Germinal center (tissue), 1 donor: ENCODE measurements around the gene LRRC73.
"Not testable (repeated sequence)": the region's sequence is repeated elsewhere in the genome, so short reads cannot be mapped to it uniquely, and the experiment has no call there.

Experiments
- DNase-seq: peaks from one replicate; pipeline ENCODE4 v3.0.0; 2012; ENCODE audit warnings: mixed read lengths, low spot score

Gene LRRC73

GRCh38 chr6:43509984-43510826 lies at the start of gene LRRC73:
LRRC73 (minus strand) TSS chr6:43510346; CDS start chr6:43509785, 561 bp downstream.
- DNase-seq, result peak; percentile 77

GRCh38 chr6:43559328-43559727 lies 49.2 kb upstream of the LRRC73 start:
- DNase-seq, result no peak

GRCh38 chr6:43557620-43558019 lies 47.5 kb upstream of the LRRC73 start:
- not testable (repeated sequence) for DNase-seq

- no peak for DNase-seq
Measured at GRCh38 chr6:43547222-43547621, 37.1 kb upstream of the LRRC73 start.

GRCh38 chr6:43544461-43544860 lies 34.3 kb upstream of the LRRC73 start:
- DNase-seq, result no peak

- no peak for DNase-seq
Measured at GRCh38 chr6:43541774-43542471, 31.8 kb upstream of the LRRC73 start.

GRCh38 chr6:43540507-43540906 lies 30.4 kb upstream of the LRRC73 start:
- DNase-seq, result no peak

GRCh38 chr6:43539409-43539808 lies 29.3 kb upstream of the LRRC73 start:
- DNase-seq, result not testable (repeated sequence)

- not testable (repeated sequence) for DNase-seq
Measured at GRCh38 chr6:43538986-43539385, 28.8 kb upstream of the LRRC73 start.

GRCh38 chr6:43532201-43532600 lies 22.1 kb upstream of the LRRC73 start:
- DNase-seq, result no peak

- no peak for DNase-seq
Measured at GRCh38 chr6:43524483-43524961, 14.4 kb upstream of the LRRC73 start.

- DNase-seq, result no peak
Measured at GRCh38 chr6:43523284-43523683, 13.1 kb upstream of the LRRC73 start.

GRCh38 chr6:43522547-43523261 lies 12.6 kb upstream of the LRRC73 start:
- DNase-seq, result no peak

- DNase-seq, result no peak
Measured at GRCh38 chr6:43521836-43522235, 11.7 kb upstream of the LRRC73 start.

- DNase-seq, result no peak
Measured at GRCh38 chr6:43520097-43520496, 10.0 kb upstream of the LRRC73 start.

- no peak for DNase-seq
Measured at GRCh38 chr6:43517505-43518357, 7.6 kb upstream of the LRRC73 start.

GRCh38 chr6:43516697-43517504 lies 6.8 kb upstream of the LRRC73 start, which contains the start of the genes POLR1C and YIPF3:
POLR1C (plus strand) TSS chr6:43517089; CDS start chr6:43517110, 21 bp downstream.
YIPF3 (minus strand) TSS chr6:43516926; CDS start chr6:43516807, 119 bp downstream.
- peak; percentile 97 for DNase-seq

- no peak for DNase-seq
Measured at GRCh38 chr6:43516367-43516696, 6.2 kb upstream of the LRRC73 start.

GRCh38 chr6:43515808-43516207 lies 5.7 kb upstream of the LRRC73 start:
- no peak for DNase-seq

GRCh38 chr6:43511824-43512415 lies 1.8 kb upstream of the LRRC73 start:
- no peak for DNase-seq
